Measurements from ENCODE around the gene GDPD3. TPM values are rescaled to one million over a fixed set of nuclear protein-coding genes. Genes with fewer than 3 reads are reported as not detected.

GDPD3 gene
- total RNA-seq, 1 donor from 2014 or later = 11.2 TPM

DNA sequence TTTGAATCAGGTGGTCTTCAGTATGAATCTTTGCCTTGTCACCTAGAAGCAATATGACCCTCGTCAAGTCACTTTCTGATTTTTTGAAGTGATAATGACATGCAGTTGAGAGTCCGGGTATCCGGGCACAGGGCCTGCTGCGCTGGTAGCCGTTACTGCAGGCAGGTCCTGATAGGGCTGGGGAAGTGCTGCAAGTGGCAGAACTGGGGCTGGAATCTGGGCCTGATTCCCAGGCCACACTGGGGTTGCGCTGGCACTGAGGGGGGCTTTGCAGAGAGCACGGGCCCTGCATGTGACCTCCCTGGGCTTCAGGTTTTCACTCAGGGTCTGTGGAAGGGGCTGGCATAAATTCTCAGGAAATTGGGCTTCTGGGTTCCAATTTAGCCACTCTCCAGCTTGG lies 34.6 kb downstream of the GDPD3 start:
- DNase-seq (ENCODE audit: low spot score) = no peak

DNA sequence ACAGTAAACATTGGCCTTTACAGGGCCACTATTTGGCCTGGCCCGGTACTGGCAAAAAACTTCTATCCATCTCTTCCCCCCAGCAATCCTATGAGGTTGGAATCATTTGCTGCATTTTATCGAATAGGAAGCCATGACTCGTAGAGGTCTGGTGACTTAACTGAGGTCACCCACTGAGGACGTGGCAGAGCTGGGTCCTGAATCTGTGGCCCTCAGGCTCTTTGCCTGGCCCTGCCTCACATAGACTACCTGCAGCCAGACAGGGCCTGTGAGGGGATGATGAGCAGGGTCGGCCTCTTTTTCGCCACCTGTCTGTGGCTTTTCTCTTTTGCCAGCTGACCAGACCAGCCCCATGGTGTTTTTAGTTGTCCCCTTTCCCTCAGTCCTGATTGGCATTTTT lies 35.7 kb downstream of the GDPD3 start:
- DNase-seq (ENCODE audit: low spot score) = no peak

- no peak for DNase-seq (ENCODE audit: low spot score)
These were observed 37.0 kb downstream of the GDPD3 start for GRCh38 chr16:30076276-30076791.

DNA sequence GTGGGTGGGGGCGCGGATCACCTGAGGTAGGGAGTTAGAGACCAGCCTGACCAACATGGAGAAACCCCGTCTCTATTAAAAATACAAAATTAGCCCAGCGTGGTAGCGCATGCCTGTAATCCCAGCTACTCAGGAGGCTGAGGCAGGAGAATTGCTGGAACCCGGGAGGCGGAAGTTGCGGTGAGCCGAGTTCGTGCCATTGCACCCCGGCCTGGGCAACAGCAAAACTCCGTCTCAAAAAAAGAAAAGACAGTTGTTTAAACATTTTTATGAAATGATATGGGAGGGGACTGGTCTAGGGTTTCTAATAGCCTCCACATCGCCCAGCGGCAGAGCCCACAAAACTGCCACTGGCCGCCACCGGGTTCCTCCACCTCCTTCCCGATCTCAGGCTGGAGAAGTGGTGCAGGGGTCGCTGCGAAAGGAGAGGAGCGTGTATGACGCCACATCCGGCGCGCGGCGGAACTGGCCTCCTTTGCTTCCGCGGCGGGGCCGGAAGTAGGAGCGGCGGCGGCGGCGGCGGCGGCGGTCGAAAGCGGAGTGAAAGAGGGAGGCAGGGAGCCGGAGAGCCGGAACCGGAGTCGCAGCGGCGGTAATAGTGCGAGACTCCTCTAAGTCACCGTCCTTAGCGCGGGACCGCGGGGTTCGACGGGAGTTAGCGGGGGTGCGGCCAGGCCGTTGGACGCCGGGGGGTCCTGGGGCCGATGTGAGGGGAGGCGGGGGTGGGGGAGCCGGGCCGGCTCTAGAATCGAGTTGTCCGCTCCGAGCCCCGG lies 37.6 kb downstream of the GDPD3 start, which contains the start of gene PPP4C:
Gene PPP4C, plus strand, starts transcription at position 492 of the 773 bp plus-strand sequence. CDS start 384 bp downstream, outside the sequence.
- peak; percentile 91 for DNase-seq (ENCODE audit: low spot score)

- DNase-seq (ENCODE audit: low spot score) = no peak
These were observed 42.8 kb downstream of the GDPD3 start for GRCh38 chr16:30070490-30070889.

DNA sequence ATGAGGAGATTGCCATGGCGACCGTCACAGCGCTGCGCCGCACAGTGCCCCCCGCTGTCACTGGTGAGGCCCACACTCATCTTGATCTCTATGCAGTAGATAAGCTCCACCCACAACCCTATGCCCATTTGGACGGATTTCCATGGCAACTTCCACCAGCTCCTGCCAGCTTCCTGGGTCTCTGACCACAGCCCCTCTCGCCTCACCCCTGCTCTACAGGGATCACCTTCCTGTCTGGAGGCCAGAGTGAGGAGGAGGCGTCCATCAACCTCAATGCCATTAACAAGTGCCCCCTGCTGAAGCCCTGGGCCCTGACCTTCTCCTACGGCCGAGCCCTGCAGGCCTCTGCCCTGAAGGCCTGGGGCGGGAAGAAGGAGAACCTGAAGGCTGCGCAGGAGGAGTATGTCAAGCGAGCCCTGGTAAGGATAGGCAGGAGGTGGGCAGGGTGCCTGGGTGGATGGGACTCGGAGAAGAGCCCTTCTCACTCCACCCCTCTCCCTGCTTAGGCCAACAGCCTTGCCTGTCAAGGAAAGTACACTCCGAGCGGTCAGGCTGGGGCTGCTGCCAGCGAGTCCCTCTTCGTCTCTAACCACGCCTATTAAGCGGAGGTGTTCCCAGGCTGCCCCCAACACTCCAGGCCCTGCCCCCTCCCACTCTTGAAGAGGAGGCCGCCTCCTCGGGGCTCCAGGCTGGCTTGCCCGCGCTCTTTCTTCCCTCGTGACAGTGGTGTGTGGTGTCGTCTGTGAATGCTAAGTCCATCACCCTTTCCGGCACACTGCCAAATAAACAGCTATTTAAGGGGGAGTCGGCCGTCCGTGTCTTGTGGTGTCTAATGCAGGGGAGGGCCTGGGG lies 43.5 kb downstream of the GDPD3 start:
- DNase-seq (ENCODE audit: low spot score) = no peak

DNA sequence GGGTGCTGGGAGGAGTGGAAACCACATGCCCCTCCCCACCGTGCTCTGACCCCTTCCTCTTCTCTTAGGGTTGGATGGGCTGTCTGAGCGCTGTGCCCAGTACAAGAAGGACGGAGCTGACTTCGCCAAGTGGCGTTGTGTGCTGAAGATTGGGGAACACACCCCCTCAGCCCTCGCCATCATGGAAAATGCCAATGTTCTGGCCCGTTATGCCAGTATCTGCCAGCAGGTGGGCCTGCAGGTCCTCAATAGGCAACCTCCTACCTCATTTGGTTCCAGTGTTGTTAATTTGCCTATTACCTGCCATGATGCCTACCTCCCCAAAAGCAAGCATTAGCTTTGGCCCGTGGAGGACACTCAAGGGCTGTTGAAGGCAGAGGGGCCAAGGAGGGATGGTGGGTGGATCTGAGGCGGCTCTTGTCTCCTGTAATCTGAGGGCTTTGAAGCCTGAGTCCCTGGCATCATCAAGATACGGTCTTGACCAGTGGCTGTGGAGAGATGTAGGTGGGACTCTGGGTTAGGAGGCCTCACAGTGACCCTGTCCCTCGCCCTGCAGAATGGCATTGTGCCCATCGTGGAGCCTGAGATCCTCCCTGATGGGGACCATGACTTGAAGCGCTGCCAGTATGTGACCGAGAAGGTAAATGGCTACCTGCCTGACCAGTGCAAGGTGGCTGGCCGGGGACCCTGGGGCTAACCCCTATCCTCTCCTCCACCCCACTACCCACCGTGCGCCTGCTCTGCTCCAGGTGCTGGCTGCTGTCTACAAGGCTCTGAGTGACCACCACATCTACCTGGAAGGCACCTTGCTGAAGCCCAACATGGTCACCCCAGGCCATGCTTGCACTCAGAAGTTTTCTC lies 44.4 kb downstream of the GDPD3 start:
- DNase-seq (ENCODE audit: low spot score) = no peak

GRCh38 chr16:30068333-30068732 lies 45.0 kb downstream of the GDPD3 start:
- no peak for DNase-seq (ENCODE audit: low spot score)

GRCh38 chr16:30067584-30067916 lies 45.8 kb downstream of the GDPD3 start:
- no peak for DNase-seq (ENCODE audit: low spot score)

DNA sequence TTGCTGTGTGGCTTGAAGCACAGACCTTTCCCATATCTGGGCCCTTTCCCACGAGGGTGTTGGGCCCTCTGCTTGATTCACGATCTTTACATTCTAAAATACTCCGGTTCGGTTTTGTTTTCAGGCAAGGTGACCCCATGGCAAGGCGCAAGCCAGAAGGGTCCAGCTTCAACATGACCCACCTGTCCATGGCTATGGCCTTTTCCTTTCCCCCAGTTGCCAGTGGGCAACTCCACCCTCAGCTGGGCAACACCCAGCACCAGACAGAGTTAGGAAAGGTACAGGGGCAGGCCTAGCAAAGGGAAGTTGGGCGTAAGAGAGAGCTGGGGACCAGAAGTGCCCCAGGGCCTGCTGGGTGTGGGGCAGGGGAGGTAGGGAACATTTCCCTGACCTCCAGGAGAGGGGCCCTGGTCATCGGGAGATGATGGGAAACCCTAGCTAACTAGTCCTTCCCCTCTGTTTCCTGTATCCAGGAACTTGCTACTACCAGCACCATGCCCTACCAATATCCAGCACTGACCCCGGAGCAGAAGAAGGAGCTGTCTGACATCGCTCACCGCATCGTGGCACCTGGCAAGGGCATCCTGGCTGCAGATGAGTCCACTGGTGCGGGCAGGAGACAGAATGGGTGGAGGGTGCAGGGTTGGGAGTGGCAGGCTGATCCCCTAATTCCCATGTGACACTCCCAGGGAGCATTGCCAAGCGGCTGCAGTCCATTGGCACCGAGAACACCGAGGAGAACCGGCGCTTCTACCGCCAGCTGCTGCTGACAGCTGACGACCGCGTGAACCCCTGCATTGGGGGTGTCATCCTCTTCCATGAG lies 46.4 kb downstream of the GDPD3 start:
- no peak for DNase-seq (ENCODE audit: low spot score)

- no peak for DNase-seq (ENCODE audit: low spot score)
These were observed 47.2 kb downstream of the GDPD3 start for GRCh38 chr16:30065943-30066760.

DNA sequence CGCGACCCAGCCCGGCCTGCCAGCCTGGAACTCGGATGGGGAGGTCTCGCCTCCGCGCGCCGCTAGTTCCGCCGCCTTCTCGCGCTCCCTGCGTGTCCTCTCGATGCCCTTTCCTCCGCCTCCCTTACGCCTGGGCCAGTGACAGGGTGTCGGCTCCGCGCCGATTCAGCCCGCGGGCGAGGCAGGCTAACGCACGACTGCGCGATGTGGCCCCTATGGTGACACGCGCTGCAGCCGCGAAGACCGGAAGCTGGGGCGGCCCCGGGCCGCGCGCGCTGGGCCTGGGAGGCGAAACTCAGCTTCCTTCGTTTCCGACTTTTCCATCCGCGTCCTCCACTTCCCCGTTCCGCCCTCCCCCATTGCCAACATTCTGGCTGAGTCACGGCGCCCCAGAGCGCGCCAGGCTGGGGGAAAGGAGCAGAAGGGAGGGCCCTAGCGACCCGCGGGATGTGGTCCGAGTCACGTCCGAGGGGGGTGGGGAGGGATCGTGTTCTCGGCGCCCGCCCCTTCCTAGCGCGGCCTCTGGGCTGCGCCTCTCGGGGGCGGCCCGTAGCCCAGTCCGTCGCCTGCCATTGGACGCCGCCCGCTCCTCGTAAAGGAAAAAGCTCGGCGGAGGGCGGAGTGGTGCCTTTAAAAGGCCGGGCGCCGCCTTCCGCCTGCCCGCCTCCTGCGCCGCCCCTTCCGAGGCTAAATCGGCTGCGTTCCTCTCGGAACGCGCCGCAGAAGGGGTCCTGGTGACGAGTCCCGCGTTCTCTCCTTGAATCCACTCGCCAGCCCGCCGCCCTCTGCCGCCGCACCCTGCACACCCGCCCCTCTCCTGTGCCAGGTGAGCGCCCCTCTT lies 48.0 kb downstream of the GDPD3 start, which contains the start of gene ALDOA:
Gene ALDOA, plus strand, starts transcription at position 659 of the 841 bp plus-strand sequence. CDS start 1,138 bp downstream, outside the sequence.
- DNase-seq (ENCODE audit: low spot score) = peak; percentile 98

- no peak for DNase-seq (ENCODE audit: low spot score)
These were observed 48.6 kb downstream of the GDPD3 start for GRCh38 chr16:30064729-30065101.

DNA sequence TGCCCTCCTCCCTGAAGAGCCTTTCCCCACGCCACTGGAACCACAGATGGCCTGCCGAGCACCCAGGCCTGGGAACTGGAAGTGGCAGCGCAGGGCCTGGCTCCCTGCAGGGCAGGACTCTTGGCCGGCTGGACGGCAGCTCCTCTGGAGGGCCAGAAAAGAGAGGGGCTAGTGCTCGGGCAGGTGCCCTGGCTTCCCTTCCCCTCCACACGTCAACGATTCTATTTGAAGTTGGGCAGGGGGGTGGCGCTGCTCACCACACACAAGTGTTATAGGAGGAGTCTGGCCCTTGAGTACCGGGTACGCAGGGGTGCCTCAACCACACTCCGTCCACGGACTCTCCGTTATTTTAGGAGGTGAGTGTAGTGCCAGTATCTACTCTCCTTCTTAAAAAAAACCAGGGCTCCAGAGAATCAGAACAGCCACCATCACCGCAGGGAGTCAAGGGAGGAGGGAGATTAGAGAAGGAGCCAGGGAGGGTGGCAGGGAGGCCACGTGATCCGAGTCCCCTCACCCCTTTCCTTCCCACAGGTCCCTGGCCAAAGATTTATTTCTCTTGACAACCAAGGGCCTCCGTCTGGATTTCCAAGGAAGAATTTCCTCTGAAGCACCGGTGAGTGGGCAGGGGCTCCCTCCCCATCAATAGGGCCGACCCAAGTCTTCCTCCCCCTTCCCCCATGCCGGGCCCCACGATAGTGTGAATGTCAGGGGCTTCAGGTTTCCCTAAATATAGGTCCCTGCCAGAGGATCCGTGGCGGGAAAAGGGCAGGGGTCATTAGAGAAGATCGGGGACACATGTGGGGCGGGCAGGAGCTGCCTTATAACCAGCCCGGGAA lies 49.2 kb downstream of the GDPD3 start:
- peak; percentile 74 for DNase-seq (ENCODE audit: low spot score)

DNA sequence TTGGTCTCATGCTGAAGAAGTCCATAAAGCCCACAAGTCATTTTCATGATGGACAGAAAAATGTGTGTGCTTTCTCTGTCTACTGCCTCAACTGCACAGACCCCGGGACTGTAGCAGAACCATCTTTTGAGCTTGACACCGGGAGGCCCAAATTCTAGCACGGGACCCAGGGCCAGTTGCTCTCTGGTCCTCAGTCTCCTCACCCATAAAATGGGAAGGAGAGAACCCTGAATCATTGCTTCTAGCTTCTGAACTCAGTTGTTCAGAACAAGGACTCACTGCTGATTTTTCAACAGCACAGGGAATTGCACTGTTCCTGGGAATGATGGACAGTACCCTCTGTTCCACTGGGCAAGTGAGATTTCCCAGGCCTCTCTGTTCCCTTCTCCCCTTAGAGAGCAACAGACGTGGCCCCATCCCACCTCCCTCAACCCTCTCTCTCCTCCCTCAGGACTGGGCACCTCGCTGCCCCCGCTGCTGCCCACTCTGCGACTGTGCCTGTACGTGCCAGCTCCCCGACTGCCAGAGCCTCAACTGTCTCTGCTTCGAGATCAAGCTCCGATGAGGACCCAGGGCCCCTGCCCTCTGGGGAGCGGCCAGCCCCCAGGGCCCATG lies 50.0 kb downstream of the GDPD3 start:
- no peak for DNase-seq (ENCODE audit: low spot score)

- no peak for DNase-seq (ENCODE audit: low spot score)
These were observed 52.3 kb downstream of the GDPD3 start for GRCh38 chr16:30060836-30061554.

- no peak for DNase-seq (ENCODE audit: low spot score)
These were observed 53.0 kb downstream of the GDPD3 start for GRCh38 chr16:30060346-30060745.
